ENCODE results near the gene MCF2L.
"Not testable (repeated sequence)": the region's sequence is repeated elsewhere in the genome, so short reads cannot be mapped to it uniquely, and the experiment has no call there.

The MCF2L gene

GRCh38 chr13:113076681-113077401 lies 107.8 kb downstream of the MCF2L start:
- TF ChIP-seq JUND (IDR thresholded peaks at IDR 0.05; ENCODE audit: low read depth), result no peak
- no peak for DNase-seq (ENCODE audit: low read depth in 1 of 2, low spot score in 1 of 2)
- in situ Hi-C loops (cut with HindIII; ENCODE audit: low pct_unique_long_range_greater_than_20kb, low sequenced_read_pairs), result no loop called here

DNA sequence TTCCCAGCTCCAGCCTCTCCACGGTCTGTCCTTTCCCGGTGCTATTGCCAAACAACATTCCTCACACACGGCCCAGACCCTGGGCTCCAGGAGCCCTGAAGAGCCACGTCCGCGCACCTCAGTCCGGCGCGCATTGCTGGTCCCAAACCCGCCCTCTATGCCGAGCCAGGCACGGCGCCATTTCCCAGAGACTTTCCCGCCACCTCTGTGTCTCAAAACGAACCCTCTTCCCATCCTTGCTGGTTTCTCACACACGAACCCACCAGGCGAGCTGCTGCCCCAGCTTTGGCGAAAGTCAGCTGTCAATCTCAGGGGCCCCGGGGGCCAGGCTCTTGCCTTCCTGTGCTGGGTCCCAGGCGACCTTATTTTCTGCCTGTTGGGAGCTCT lies 108.5 kb downstream of the MCF2L start:
- TF ChIP-seq JUND (IDR thresholded peaks at IDR 0.05; ENCODE audit: low read depth), result no peak
- DNase-seq (ENCODE audit: low read depth in 1 of 2, low spot score in 1 of 2), result no peak
- in situ Hi-C loops (cut with HindIII; ENCODE audit: low pct_unique_long_range_greater_than_20kb, low sequenced_read_pairs), result no loop called here

- no peak for DNase-seq (ENCODE audit: low read depth in 1 of 2, low spot score in 1 of 2)
- no peak for TF ChIP-seq JUND (IDR thresholded peaks at IDR 0.05; ENCODE audit: low read depth)
- in situ Hi-C loops (cut with HindIII; ENCODE audit: low pct_unique_long_range_greater_than_20kb, low sequenced_read_pairs), result no loop called here
Measured at GRCh38 chr13:113077953-113078901, 109.2 kb downstream of the MCF2L start.

DNA sequence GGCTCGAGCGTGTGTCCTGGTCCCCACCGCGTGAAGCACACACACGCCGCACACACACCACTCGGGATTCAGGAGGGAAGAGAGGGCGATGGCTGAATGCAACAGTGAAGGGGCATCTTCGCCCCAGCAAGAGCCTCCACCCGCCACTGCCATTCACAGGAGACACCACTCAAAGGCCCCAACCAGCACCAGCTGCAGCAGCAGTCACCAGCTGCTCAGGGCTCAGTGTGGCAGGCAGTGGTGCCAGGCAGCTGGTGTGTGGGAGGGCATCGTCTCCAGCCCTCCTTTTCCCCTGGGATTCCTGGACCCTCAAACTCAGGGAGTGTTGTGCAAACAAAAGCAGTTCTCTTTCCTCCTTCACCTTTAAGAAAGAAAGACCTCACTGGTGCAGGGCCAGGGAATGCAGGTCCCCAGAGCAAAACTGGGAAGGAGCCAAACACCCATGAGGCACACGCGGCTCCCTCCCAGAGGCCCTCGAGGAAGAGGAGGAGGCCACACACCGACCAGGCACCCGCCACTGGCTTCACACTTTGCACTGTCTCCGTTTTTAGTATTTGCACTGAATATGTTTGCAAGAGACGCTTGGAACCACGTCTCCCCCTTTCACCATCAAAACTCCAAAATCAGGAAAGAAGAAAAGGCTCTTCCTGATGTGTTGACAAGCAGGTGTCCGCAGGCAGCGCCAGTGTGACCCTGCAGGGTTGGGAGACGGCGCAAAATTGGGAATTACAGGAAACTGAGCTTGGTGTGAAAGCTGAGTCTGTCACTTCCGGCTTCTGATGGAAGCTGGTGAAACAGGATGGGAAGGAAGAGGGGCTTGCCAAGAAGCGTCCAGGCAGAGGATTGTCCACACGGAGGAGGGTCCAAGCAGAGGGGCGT lies 110.1 kb downstream of the MCF2L start:
- no peak for TF ChIP-seq JUND (IDR thresholded peaks at IDR 0.05; ENCODE audit: low read depth)
- in situ Hi-C loops (cut with HindIII; ENCODE audit: low pct_unique_long_range_greater_than_20kb, low sequenced_read_pairs), result no loop called here
- no peak for DNase-seq (ENCODE audit: low read depth in 1 of 2, low spot score in 1 of 2)

- DNase-seq (ENCODE audit: low read depth in 1 of 2, low spot score in 1 of 2); in situ Hi-C loops (cut with HindIII; ENCODE audit: low pct_unique_long_range_greater_than_20kb, low sequenced_read_pairs): not testable (repeated sequence)
Measured at GRCh38 chr13:113079781-113080080, 110.7 kb downstream of the MCF2L start.

DNA sequence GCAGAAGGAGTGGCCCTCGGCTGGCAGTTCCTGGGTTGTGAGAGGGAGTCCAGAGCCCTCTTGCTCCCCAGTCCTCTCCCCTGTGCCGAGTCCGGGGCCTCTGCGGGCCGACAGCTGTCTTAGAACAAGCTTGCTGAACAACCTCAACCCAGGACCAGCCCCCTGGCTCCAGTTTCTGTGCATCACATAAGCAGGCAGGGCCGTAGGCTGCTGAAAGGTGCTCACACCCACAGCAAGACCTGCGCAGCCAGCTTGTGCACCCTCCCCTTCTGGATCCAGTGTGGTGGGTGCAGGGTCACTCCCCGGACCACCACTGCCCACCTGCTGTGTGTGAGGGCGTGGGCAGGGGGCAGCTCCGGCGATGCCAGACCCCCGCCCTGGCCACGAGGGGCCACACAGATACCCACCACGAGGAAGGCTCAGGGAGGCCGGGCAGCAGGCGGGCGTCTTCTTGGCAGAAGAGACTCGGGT lies 111.4 kb downstream of the MCF2L start:
- DNase-seq (ENCODE audit: low read depth in 1 of 2, low spot score in 1 of 2), result no peak
- in situ Hi-C loops (cut with HindIII; ENCODE audit: low pct_unique_long_range_greater_than_20kb, low sequenced_read_pairs), result no loop called here
- no peak for TF ChIP-seq JUND (IDR thresholded peaks at IDR 0.05; ENCODE audit: low read depth)

GRCh38 chr13:113080901-113081521 lies 112.0 kb downstream of the MCF2L start:
- TF ChIP-seq JUND (IDR thresholded peaks at IDR 0.05; ENCODE audit: low read depth), result no peak
- no peak for DNase-seq (ENCODE audit: low read depth in 1 of 2, low spot score in 1 of 2)
- in situ Hi-C loops (cut with HindIII; ENCODE audit: low pct_unique_long_range_greater_than_20kb, low sequenced_read_pairs), result no loop called here

DNA sequence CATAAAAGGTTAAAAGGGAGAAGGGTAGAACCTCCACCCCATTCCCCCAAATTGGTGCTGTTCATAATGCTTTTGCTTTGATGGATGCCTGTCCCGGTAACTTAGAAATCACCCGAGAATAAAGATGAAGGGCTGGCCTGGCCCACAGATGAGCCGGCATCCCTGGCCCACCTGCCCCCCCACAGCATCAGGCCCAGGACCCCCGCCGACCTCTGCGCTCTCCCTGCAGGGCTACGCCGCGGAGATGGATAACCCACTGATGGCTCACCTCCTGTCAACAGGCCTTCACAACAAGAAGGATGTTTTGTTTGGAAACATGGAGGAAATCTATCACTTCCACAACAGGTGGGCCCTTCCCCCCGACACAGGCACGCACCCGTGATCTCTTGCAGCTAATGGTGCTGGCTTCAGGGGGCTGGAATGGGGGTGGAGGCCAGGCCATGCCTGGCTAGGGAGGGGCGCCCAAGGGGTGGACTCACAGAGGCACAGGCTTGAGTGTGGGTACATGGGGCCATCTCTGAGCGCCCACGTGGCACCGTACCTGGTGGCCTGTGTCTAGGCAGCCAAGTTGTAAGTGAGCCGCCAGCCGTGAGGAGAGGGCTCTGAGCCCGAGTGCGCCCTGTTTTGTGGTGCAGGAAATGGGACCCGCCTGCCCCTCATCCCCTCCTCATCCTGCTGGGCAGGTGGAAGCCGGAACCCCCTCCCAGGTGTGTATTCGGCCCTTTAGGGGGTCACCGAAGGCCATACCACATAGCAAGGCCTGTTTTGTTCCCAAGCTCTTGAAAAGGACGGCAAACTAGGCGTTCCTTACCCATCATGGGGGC lies 113.4 kb downstream of the MCF2L start:
- no peak for DNase-seq (ENCODE audit: low read depth in 1 of 2, low spot score in 1 of 2)
- TF ChIP-seq JUND (IDR thresholded peaks at IDR 0.05; ENCODE audit: low read depth), result no peak
- in situ Hi-C loops (cut with HindIII; ENCODE audit: low pct_unique_long_range_greater_than_20kb, low sequenced_read_pairs), result no loop called here

DNA sequence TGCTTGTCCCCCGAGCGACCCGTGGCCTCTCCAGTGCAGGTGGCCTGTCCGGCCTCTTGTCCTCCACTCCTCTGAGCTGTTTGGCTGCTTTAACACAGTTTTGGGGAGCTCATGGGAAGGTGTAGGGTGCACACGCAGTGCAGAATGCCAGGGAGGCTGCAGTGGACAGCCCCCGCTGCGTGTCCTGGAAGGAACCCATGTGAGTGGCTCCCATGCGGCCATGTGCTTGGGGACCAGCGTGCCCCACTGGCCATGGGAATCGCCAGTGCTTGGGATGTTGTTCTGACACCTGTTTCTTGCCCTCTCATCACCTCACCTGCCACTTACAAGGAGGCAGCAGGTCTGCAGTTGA lies 114.0 kb downstream of the MCF2L start:
- in situ Hi-C loops (cut with HindIII; ENCODE audit: low pct_unique_long_range_greater_than_20kb, low sequenced_read_pairs), result no loop called here
- no peak for DNase-seq (ENCODE audit: low read depth in 1 of 2, low spot score in 1 of 2)
- no peak for TF ChIP-seq JUND (IDR thresholded peaks at IDR 0.05; ENCODE audit: low read depth)

DNA sequence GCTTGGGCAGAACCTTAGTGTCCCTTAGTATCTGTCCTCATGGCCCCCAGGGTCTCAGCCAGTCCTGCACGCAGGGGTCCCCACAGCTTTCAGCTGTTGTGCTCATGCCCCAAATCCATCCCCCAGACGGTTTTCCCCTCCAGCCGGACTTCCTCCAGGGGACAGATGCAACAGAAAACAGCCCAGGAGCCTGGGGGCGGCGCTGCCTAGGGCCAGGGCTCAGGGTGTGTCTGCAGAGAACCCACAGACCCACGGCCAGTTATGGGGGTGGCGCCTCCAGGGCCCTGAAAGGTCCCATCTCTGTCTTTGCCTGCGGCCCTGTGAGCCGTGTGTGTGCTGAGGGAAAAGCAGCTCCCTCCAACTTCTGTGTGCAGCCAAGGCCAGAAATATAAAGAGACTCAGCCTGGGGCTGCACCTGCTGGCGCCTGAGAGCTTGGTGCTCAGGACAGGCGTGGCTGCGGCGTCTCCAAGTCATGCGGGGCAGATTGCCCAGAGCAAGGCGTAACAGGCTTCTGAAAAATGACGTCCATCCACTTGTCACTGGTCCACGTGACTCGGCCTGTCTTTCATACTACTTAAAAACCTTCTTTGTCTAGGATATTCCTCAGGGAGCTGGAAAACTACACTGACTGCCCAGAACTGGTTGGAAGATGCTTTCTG lies 114.5 kb downstream of the MCF2L start:
- TF ChIP-seq JUND (IDR thresholded peaks at IDR 0.05; ENCODE audit: low read depth), result no peak
- in situ Hi-C loops (cut with HindIII; ENCODE audit: low pct_unique_long_range_greater_than_20kb, low sequenced_read_pairs), result no loop called here
- no peak for DNase-seq (ENCODE audit: low read depth in 1 of 2, low spot score in 1 of 2)

All from T47D (cell line).